Hepatocyte (in vitro differentiated cells): ENCODE measurements around the gene SYVN1. TPM values are rescaled to one million over a fixed set of nuclear protein-coding genes. Genes with fewer than 3 reads are reported as not detected.

Experiments used
- DNase-seq: peaks from one replicate; pipeline ENCODE4 v3.0.0-alpha.2; 2016; ENCODE audit warnings: low spot score
- H2AFZ ChIP-seq: fragments of 200-600 bp; sonication (generic); 2 replicates; pipeline ENCODE4 v1.6.0; 2016; ENCODE audit warnings: antibody characterized with exemption, mild to moderate bottlenecking
- H3K27ac ChIP-seq: fragments of 200-600 bp; sonication (generic); 2 replicates; pipeline ENCODE4 v1.5.1; 2016; ENCODE audit warnings: mild to moderate bottlenecking
- H3K27me3 ChIP-seq: fragments of 200-600 bp; sonication (generic); 2 replicates; pipeline ENCODE4 v1.6.1; 2016
- H3K36me3 ChIP-seq: fragments of 200-600 bp; sonication (generic); replicated peaks from 2 replicates; pipeline ENCODE4 v1.5.1; 2016; ENCODE audit warnings: low read depth; ENCODE audit not compliant: insufficient read depth
- H3K4me1 ChIP-seq: fragments of 200-600 bp; sonication (generic); 2 replicates; pipeline ENCODE4 v1.5.1; 2016; ENCODE audit warnings: mild to moderate bottlenecking, moderate library complexity; ENCODE audit not compliant: insufficient read depth
- H3K4me2 ChIP-seq: fragments of 200-600 bp; sonication (generic); 2 replicates; pipeline ENCODE4 v1.6.0; 2016
- H3K4me3 ChIP-seq: fragments of 200-600 bp; sonication (generic); 2 replicates; pipeline ENCODE4 v1.5.1; 2016; ENCODE audit warnings: mild to moderate bottlenecking
- H3K79me2 ChIP-seq: fragments of 200-600 bp; sonication (generic); 2 replicates; pipeline ENCODE4 v1.6.0; 2017; ENCODE audit warnings: mild to moderate bottlenecking
- H3K9me2 ChIP-seq: fragments of 200-600 bp; sonication (generic); replicated peaks from 2 replicates; pipeline ENCODE4 v1.6.0; 2017; ENCODE audit warnings: mild to moderate bottlenecking; ENCODE audit not compliant: insufficient read depth
- H3K9me3 ChIP-seq: fragments of 200-600 bp; sonication (generic); 2 replicates; pipeline ENCODE4 v1.5.1; 2016; ENCODE audit warnings: low read depth, mild to moderate bottlenecking
- H4K20me1 ChIP-seq: fragments of 200-600 bp; sonication (generic); 2 replicates; pipeline ENCODE4 v1.6.0; 2016; ENCODE audit warnings: mild to moderate bottlenecking; ENCODE audit not compliant: insufficient read depth, poor library complexity, severe bottlenecking
- EZH2 ChIP-seq: fragments of 200-600 bp; sonication (generic); IDR thresholded peaks from 2 replicates; pipeline ENCODE4 v1.6.1; 2016; ENCODE audit warnings: antibody characterized with exemption, mild to moderate bottlenecking, borderline replicate concordance
- EZH2phosphoT487 ChIP-seq: fragments of 200-600 bp; sonication (generic); IDR thresholded peaks from one replicate; pipeline ENCODE4 v1.6.1; 2018; ENCODE audit warnings: antibody characterized with exemption, mild to moderate bottlenecking, low read depth, moderate library complexity; ENCODE audit not compliant: unreplicated experiment, severe bottlenecking
- whole genome bisulfite sequencing: methylation state at CpG from one replicate; pipeline ENCODE4 v1.1.6; 2016; ENCODE audit warnings: low lambda C conversion rate; ENCODE audit errors: missing lambda C conversion rate; 5-methylcytosine and 5-hydroxymethylcytosine counted together
- polyA plus RNA-seq: library from polyadenylated mRNA; unstranded; fragments of >200 nt; fragmentation: Nextera tagmentation; extraction: Ambion mirVana; gene quantifications from 2 replicates; pipeline ENCODE4 v1.2.1, GENCODE V29; 2016
- total RNA-seq: library from RNA; depleted of rRNA; stranded (reverse); fragments of >200 nt; gene quantifications from 2 replicates; pipeline ENCODE4 v1.2.3, GENCODE V29; 2014
- TF ChIP-seq, protein P1 (sequence below): fragments of 200-600 bp; sonication (generic); IDR thresholded peaks from 2 replicates; pipeline ENCODE4 v1.5.1; 2016; ENCODE audit warnings: antibody characterized with exemption, mild to moderate bottlenecking; ENCODE audit not compliant: poor library complexity

SYVN1 gene
- total and polyA plus RNA-seq, 2 experiments from 2014 or later: 27.7 to 31.8 TPM

GRCh38 chr11:65165410-65166317, 31.3 kb upstream of the SYVN1 start:
- Histone ChIP-seq H3K4me1 (no peaks in the 10 kb centered on the region), H3K79me2 (no peaks in the 10 kb centered on the region), H3K4me3 (no peak overlapping the region), H3K9me3 (no peaks in the 10 kb centered on the region), H3K36me3 (no peaks in the 10 kb centered on the region), H4K20me1 (no peaks in the 10 kb centered on the region), H3K9me2 (no peaks in the 10 kb centered on the region), H3K27ac (no peak overlapping the region), H3K4me2 (no peak overlapping the region), H2AFZ (no peak overlapping the region), H3K27me3 (no peaks in the 10 kb centered on the region)
- no peak for TF ChIP-seq EZH2phosphoT487
- TF ChIP-seq, protein P1, sequence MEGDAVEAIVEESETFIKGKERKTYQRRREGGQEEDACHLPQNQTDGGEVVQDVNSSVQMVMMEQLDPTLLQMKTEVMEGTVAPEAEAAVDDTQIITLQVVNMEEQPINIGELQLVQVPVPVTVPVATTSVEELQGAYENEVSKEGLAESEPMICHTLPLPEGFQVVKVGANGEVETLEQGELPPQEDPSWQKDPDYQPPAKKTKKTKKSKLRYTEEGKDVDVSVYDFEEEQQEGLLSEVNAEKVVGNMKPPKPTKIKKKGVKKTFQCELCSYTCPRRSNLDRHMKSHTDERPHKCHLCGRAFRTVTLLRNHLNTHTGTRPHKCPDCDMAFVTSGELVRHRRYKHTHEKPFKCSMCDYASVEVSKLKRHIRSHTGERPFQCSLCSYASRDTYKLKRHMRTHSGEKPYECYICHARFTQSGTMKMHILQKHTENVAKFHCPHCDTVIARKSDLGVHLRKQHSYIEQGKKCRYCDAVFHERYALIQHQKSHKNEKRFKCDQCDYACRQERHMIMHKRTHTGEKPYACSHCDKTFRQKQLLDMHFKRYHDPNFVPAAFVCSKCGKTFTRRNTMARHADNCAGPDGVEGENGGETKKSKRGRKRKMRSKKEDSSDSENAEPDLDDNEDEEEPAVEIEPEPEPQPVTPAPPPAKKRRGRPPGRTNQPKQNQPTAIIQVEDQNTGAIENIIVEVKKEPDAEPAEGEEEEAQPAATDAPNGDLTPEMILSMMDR: no peak
- TF ChIP-seq EZH2: no peak
- no peak for DNase-seq
- 76% methylated on average over 31 of the region's 31 CpGs for WGBS

DNA sequence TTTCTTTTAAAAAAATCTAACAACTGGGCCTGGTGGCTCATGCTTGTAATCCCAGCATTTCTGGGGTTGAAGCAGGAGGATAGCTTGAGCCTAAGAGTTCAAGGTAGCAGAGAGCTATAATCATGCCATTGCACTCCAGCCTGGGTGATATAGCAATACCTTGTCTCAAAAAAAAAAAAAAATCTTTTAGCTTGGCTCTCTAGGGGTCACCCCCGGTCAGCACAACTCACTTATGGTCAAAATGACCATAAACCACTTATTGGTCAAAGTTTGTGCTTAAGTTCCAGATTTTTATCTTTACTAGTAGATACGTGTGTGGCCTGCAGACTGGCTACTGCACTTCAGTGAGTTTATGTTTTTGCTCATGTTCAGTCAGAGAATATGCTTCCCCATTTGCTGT, 29.4 kb upstream of the SYVN1 start:
- H4K20me1 ChIP-seq: no peaks in the 10 kb centered on the region
- DNase-seq: no peak
- no peaks in the 10 kb centered on the region for H3K36me3 ChIP-seq
- H3K27me3 ChIP-seq: no peaks in the 10 kb centered on the region
- TF ChIP-seq, protein P1: no peak
- TF ChIP-seq EZH2phosphoT487 (no peak), EZH2 (no peak)
- no peak overlapping the region for H3K27ac ChIP-seq
- H2AFZ ChIP-seq: no peak overlapping the region
- H3K4me3 ChIP-seq: no peak overlapping the region
- H3K4me2 ChIP-seq: no peak overlapping the region
- H3K79me2 ChIP-seq: no peaks in the 10 kb centered on the region
- no peaks in the 10 kb centered on the region for H3K9me3 ChIP-seq
- WGBS: 67% methylated on average over 2 of the region's 2 CpGs
- H3K4me1 ChIP-seq: no peaks in the 10 kb centered on the region
- no peaks in the 10 kb centered on the region for H3K9me2 ChIP-seq

GRCh38 chr11:65160643-65161042, 26.3 kb upstream of the SYVN1 start:
- Histone ChIP-seq H3K4me3 (no peak overlapping the region), H3K79me2 (no peaks in the 10 kb centered on the region), H3K4me1 (no peaks in the 10 kb centered on the region), H3K27ac (no peak overlapping the region), H3K27me3 (no peaks in the 10 kb centered on the region), H3K9me2 (no peaks in the 10 kb centered on the region), H3K9me3 (no peaks in the 10 kb centered on the region), H2AFZ (no peak overlapping the region), H4K20me1 (no peaks in the 10 kb centered on the region), H3K4me2 (no peak overlapping the region), H3K36me3 (no peaks in the 10 kb centered on the region)
- DNase-seq: no peak
- 75% methylated on average over 3 of the region's 3 CpGs for WGBS
- no peak for TF ChIP-seq EZH2
- TF ChIP-seq, protein P1: no peak
- no peak for TF ChIP-seq EZH2phosphoT487

DNA sequence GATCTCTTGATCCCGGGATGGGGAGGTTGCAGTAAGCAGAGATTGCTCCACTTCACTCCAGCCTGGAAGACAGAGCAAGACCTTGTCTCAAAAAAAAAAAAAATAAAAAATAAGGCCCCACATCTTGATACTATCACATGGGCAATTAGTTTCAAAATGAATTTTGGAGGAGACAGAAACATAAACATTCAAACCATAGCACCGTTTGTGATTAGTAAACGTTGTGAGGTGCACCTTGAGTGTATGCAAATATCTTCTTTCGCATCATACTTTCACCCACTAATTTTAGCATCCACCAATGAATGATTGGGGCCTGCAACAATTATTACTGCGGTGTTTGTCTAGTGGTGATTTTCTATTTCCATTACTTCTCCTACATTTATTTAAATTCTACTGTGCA, 24.7 kb upstream of the SYVN1 start:
- TF ChIP-seq, protein P1: no peak
- TF ChIP-seq EZH2phosphoT487 (no peak), EZH2 (no peak)
- H2AFZ ChIP-seq: no peak overlapping the region
- H3K27ac ChIP-seq: no peak overlapping the region
- WGBS: 83% methylated on average over 5 of the region's 5 CpGs
- no peaks in the 10 kb centered on the region for H3K9me2 ChIP-seq
- H3K4me1 ChIP-seq: no peaks in the 10 kb centered on the region
- no peak for DNase-seq
- H3K79me2 ChIP-seq: no peaks in the 10 kb centered on the region
- no peak overlapping the region for H3K4me2 ChIP-seq
- no peak overlapping the region for H3K4me3 ChIP-seq
- H4K20me1 ChIP-seq: no peaks in the 10 kb centered on the region
- H3K27me3 ChIP-seq: no peaks in the 10 kb centered on the region
- H3K36me3 ChIP-seq: no peaks in the 10 kb centered on the region
- no peaks in the 10 kb centered on the region for H3K9me3 ChIP-seq
